ENCODE measurements around the gene RBMY1E. TPM values are rescaled to one million over a fixed set of nuclear protein-coding genes. Genes with fewer than 3 reads are reported as not detected.

RBMY1E gene
- not detected in 2 replicates for total RNA-seq

GRCh38 chrY:21917932-21918331 is at the start of gene RBMY1E:
TSS of gene RBMY1E (minus strand) at chrY:21918032. CDS start at chrY:21916054, 1,978 bp downstream.

GRCh38 chrY:21894426-21894825 is 23.4 kb downstream of the RBMY1E start, which contains the start of gene RBMY1D:
TSS of gene RBMY1D (minus strand) at chrY:21894526. CDS start at chrY:21892513, 2,013 bp downstream.

Other genes starting within 250 kb of the RBMY1E start
- not detected in 2 replicates for gene RBMY1D, start 23.5 kb downstream of the RBMY1E start, total RNA-seq